Right lobe of liver (tissue), 6 donors: ENCODE data around the gene MX2. TPM values are rescaled to one million over a fixed set of nuclear protein-coding genes. Genes with fewer than 3 reads are reported as not detected.

Experiments
- ATAC-seq, 4 donors: fragments of 200-7000 bp; cut with Tn5 transposase; one replicate each; pipeline ENCODE4 v1.9.1; 2020; ENCODE audit warnings: mild to moderate bottlenecking in 4 of 4, moderate library complexity in 4 of 4
- DNase-seq, 3 donors: peaks; one replicate each; pipeline ENCODE4 v3.0.0-alpha.2; 2020
- H3K27ac ChIP-seq, 3 donors: fragments of 200-600 bp; one replicate each; pipeline ENCODE4 v1.8.0; 2022
- H3K27me3 ChIP-seq, 2 donors: fragments of 200-600 bp; one replicate each; pipeline ENCODE4 v1.8.0; 2022
- H3K36me3 ChIP-seq, 4 donors: fragments of 200-600 bp; sonication (generic) in 1 of 4; one replicate each; pipeline versions ENCODE4 v1.5.1 to v1.8.0; 2017 to 2022; ENCODE audit warnings: control low read depth in 1 of 4
- H3K4me1 ChIP-seq, 4 donors: fragments of 200-600 bp; sonication (generic) in 1 of 4; one replicate each; pipeline versions ENCODE4 v1.5.1 to v1.8.0; 2017 to 2022; ENCODE audit warnings: control low read depth in 1 of 4
- H3K4me3 ChIP-seq, 3 donors: fragments of 200-600 bp; one replicate each; pipeline ENCODE4 v1.8.0; 2022
- H3K9me3 ChIP-seq, 4 donors: fragments of 200-600 bp; sonication (generic) in 1 of 4; one replicate each; pipeline versions ENCODE4 v1.5.1 to v1.8.0; 2017 to 2022; ENCODE audit warnings: control low read depth in 1 of 4
- CTCF ChIP-seq, 4 donors: fragments of 200-600 bp in 3 of 4; fragments of 450-650 bp in 1 of 4; IDR thresholded peaks; one replicate each; pipeline versions ENCODE4 v1.5.1 to v1.8.0; 2016 to 2022; ENCODE audit warnings: antibody characterized with exemption in 4 of 4, mild to moderate bottlenecking in 2 of 4
- POLR2A ChIP-seq: fragments of 450-650 bp; IDR thresholded peaks from one replicate; pipeline ENCODE4 v1.6.1; 2017; ENCODE audit warnings: antibody characterized with exemption, mild to moderate bottlenecking
- WGBS: methylation state at CpG from one replicate; pipeline ENCODE4 v1.1.6; 2018; ENCODE audit warnings: low coverage, low lambda C conversion rate; ENCODE audit not compliant: insufficient coverage; ENCODE audit errors: missing lambda C conversion rate; 5-methylcytosine and 5-hydroxymethylcytosine counted together
- intact Hi-C, 2 donors: fragments of 100-400 bp; cut with DNase I; formaldehyde crosslinking; loops; one replicate each; pipeline versions ENCODE4 v1.11.2 to v1.14.1; 2022
- total RNA-seq, 6 experiments: library from RNA; depleted of rRNA in 2 of 6; stranded (reverse); fragments of >200 nt in 2 of 6; fragmentation: NEBNext Ultra II Directional in 3 of 6; extraction: Animal tissue kit (Norgen Biotek cat#: 25700) in 3 of 6; gene quantifications; one replicate each; pipeline versions ENCODE4 v1.1.0 to v1.2.4, GENCODE V29; 2016 to 2023
- donor health status: DM: no; HTN: yes; CAD: no.
- donor health status: DM: no; HTN: no; CAD: no.
- donor health status: DM: no; HTN: no; CAD: no.
- donor health status: DM: no; HTN: yes; CAD: no.
- donor health status: DM: no; HTN: yes; CAD: no.

The MX2 gene
- total RNA-seq, 6 experiments from 2014 or later: 0.49 to 1.9 (median 1.5) TPM

GRCh38 chr21:41437729-41438128 is 75.9 kb downstream of the MX2 start:
- intact Hi-C loops: no loop called here
- H3K36me3 ChIP-seq: peaks cover 0 to 55% (median 18%) of the 10 kb centered on the region in 4 donors
- H3K4me1 ChIP-seq: no peaks in the 10 kb centered on the region
- ATAC-seq: no peak
- H3K27ac ChIP-seq: no peak overlapping the region
- no peaks in the 10 kb centered on the region for H3K27me3 ChIP-seq
- no peaks in the 10 kb centered on the region for H3K9me3 ChIP-seq
- no peak for DNase-seq
- WGBS: 60% methylated on average over 2 of the region's 2 CpGs
- no peak for TF ChIP-seq POLR2A
- no peak for TF ChIP-seq CTCF (IDR thresholded peaks at IDR 0.05)
- no peak overlapping the region for H3K4me3 ChIP-seq

GRCh38 chr21:41438425-41439113 is 76.7 kb downstream of the MX2 start:
- Histone ChIP-seq H3K4me3 (no peak overlapping the region), H3K36me3 (peaks cover 0 to 63% (median 19%) of the 10 kb centered on the region in 4 donors), H3K27ac (no peak overlapping the region), H3K27me3 (no peaks in the 10 kb centered on the region), H3K9me3 (no peaks in the 10 kb centered on the region), H3K4me1 (no peaks in the 10 kb centered on the region)
- intact Hi-C loops: no loop called here
- ATAC-seq: no peak
- TF ChIP-seq CTCF (IDR thresholded peaks at IDR 0.05): no peak
- no peak for TF ChIP-seq POLR2A
- WGBS: 95% methylated on average over 3 of the region's 13 CpGs
- DNase-seq: no peak

GRCh38 chr21:41439248-41439647 is 77.4 kb downstream of the MX2 start:
- intact Hi-C loops: no loop called here
- no peak for ATAC-seq
- Histone ChIP-seq H3K9me3 (no peaks in the 10 kb centered on the region), H3K27me3 (no peaks in the 10 kb centered on the region), H3K27ac (no peak overlapping the region), H3K36me3 (peaks cover 0 to 65% (median 21%) of the 10 kb centered on the region in 4 donors), H3K4me3 (no peak overlapping the region), H3K4me1 (no peaks in the 10 kb centered on the region)
- TF ChIP-seq POLR2A (no peak), CTCF (IDR thresholded peaks at IDR 0.05) (no peak)
- DNase-seq: no peak
- 82% methylated on average over 4 of the region's 4 CpGs for WGBS

GRCh38 chr21:41441546-41441945 is 79.7 kb downstream of the MX2 start:
- intact Hi-C loops: no loop called here
- no peaks in the 10 kb centered on the region for H3K9me3 ChIP-seq
- H3K27ac ChIP-seq: no peak overlapping the region
- ATAC-seq: no peak
- WGBS: 92% methylated on average over 7 of the region's 14 CpGs
- no peaks in the 10 kb centered on the region for H3K4me1 ChIP-seq
- no peak for TF ChIP-seq CTCF (IDR thresholded peaks at IDR 0.05)
- TF ChIP-seq POLR2A: no peak
- peaks cover 0 to 75% (median 24%) of the 10 kb centered on the region in 4 donors for H3K36me3 ChIP-seq
- no peak for DNase-seq
- H3K4me3 ChIP-seq: no peak overlapping the region
- H3K27me3 ChIP-seq: no peaks in the 10 kb centered on the region
